K562 (cell line): ENCODE data around the gene KIF21A. TPM values are rescaled to one million over a fixed set of nuclear protein-coding genes. Genes with fewer than 3 reads are reported as not detected.

Source experiments
- ATAC-seq: fragments of 200-7000 bp; cut with Tn5 transposase; 3 replicates; pipeline ENCODE4 v1.9.1; 2020; ENCODE audit warnings: moderate library complexity
- BruUV-seq: library from RNA; stranded (reverse); fragments of 400-500 nt; replicated peaks from 2 replicates; lab custom pipeline; 2021; lab: Mats Ljungman, UMichigan
- CTCF ChIA-PET: fragments of 300-600 bp; formaldehyde crosslinking; extraction: SDS; loops from one replicate; lab custom pipeline; 2021; ENCODE audit warnings: low intra/inter-chr PET ratio; lab: Yijun Ruan, JAX
- POLR2A ChIA-PET: fragments of 300-600, 350-650 bp; sonication (Branson Sonifier 250); formaldehyde crosslinking; extraction: SDS; loops from one replicate; lab custom pipeline; 2021; ENCODE audit warnings: antibody characterized with exemption, inconsistent platforms; lab: Yijun Ruan, JAX
- DNase-seq, 4 experiments: peaks; one replicate each; pipeline versions ENCODE4 v3.0.0 to v3.0.0-alpha.2; 2011 to 2018; ENCODE audit warnings: low spot score in 3 of 4, mixed read lengths in 3 of 4; ENCODE audit errors: extremely low read depth in 1 of 4
- FAIRE-seq: peaks from 2 replicates; lab custom pipeline; 2011; peaks lifted over from hg19 to GRCh38; lab: Jason Lieb, UNC
- H2AFZ ChIP-seq: 2 replicates; pipeline ENCODE4 v1.6.0; 2011; ENCODE audit warnings: low read depth, low read length, control low read depth, inconsistent platforms
- H3K27ac ChIP-seq: fragments of 200-600 bp; 3 replicates; pipeline ENCODE4 v1.8.0; 2011; ENCODE audit warnings: low read depth, mild to moderate bottlenecking, control low read depth, inconsistent platforms, low read length, moderate library complexity, mixed read lengths; ENCODE audit errors: extremely low read depth
- H3K27me3 ChIP-seq, 2 experiments: fragments of 300-600 bp in 1 of 2; 2 replicates in 1 of 2; 3 replicates in 1 of 2; pipeline versions ENCODE4 v1.6.0 to v1.8.0; 2011; ENCODE audit warnings: inconsistent platforms in 2 of 2, low read length in 2 of 2, mild to moderate bottlenecking in 1 of 2, mixed read lengths in 1 of 2, moderate library complexity in 1 of 2; ENCODE audit not compliant: control insufficient read depth in 2 of 2, insufficient read depth in 2 of 2
- H3K36me3 ChIP-seq: fragments of 300-600 bp; 3 replicates; pipeline ENCODE4 v1.8.0; 2011; ENCODE audit warnings: mild to moderate bottlenecking, low read length, inconsistent platforms; ENCODE audit not compliant: control insufficient read depth, insufficient read depth
- H3K4me1 ChIP-seq, 2 experiments: fragments of 200-600 bp in 1 of 2; replicated peaks in 1 of 2; 2 replicates in 1 of 2; 3 replicates in 1 of 2; pipeline versions ENCODE4 v1.5.1 to v1.8.0; 2011; ENCODE audit warnings: inconsistent platforms in 2 of 2, low read length in 2 of 2, mild to moderate bottlenecking in 1 of 2, mixed read lengths in 1 of 2, moderate library complexity in 1 of 2; ENCODE audit not compliant: control insufficient read depth in 2 of 2, insufficient read depth in 2 of 2
- H3K4me2 ChIP-seq: 2 replicates; pipeline ENCODE4 v1.6.1; 2011; ENCODE audit warnings: low read length, control low read depth, inconsistent platforms, mixed read lengths; ENCODE audit not compliant: insufficient read depth
- H3K4me3 ChIP-seq: fragments of 200-600 bp; sonication (generic), shearing (Covaris generic); 2 replicates; pipeline ENCODE4 v1.5.1; 2016; ENCODE audit warnings: control low read depth, inconsistent platforms
- H3K79me2 ChIP-seq: fragments of 200-600 bp; 3 replicates; pipeline ENCODE4 v1.8.0; 2011; ENCODE audit warnings: low read length, inconsistent platforms; ENCODE audit not compliant: control insufficient read depth, insufficient read depth
- H3K9ac ChIP-seq, 2 experiments: 2 replicates each; pipeline versions ENCODE4 v1.6.0 to v1.6.1; 2011; ENCODE audit warnings: low read depth in 2 of 2, low read length in 2 of 2, control low read depth in 1 of 2, inconsistent platforms in 1 of 2, mild to moderate bottlenecking in 1 of 2, mixed read lengths in 1 of 2; ENCODE audit not compliant: insufficient read depth in 1 of 2
- H3K9me1 ChIP-seq: one replicate; pipeline ENCODE4 v1.6.0; 2011; ENCODE audit warnings: inconsistent platforms, mild to moderate bottlenecking, low read length, moderate library complexity; ENCODE audit not compliant: control insufficient read depth, insufficient read depth
- H3K9me3 ChIP-seq: replicated peaks from 2 replicates; pipeline ENCODE4 v1.5.1; 2011; ENCODE audit warnings: low read depth, low read length, inconsistent platforms; ENCODE audit not compliant: control insufficient read depth, insufficient read depth
- H4K20me1 ChIP-seq: replicated peaks from 2 replicates; pipeline ENCODE4 v1.6.1; 2011; ENCODE audit warnings: low read length, inconsistent platforms, mixed read lengths; ENCODE audit not compliant: control insufficient read depth, insufficient read depth
- CBFB ChIP-seq: sonication (generic); formaldehyde crosslinking; IDR thresholded peaks from 2 replicates; pipeline ENCODE4 v1.4.0; 2020; ENCODE audit warnings: mild to moderate bottlenecking, missing genetic modification reagents
- CTBP1 ChIP-seq: fragments of 450-650 bp; IDR thresholded peaks from 2 replicates; pipeline ENCODE4 v1.6.1; 2016; ENCODE audit warnings: borderline replicate concordance
- MCM3 ChIP-seq: fragments of 450-650 bp; IDR thresholded peaks from 2 replicates; pipeline ENCODE4 v1.6.1; 2016
- SUPT5H ChIP-seq: fragments of 450-650 bp; IDR thresholded peaks from 2 replicates; pipeline ENCODE4 v1.6.1; 2016
- ZNF146 ChIP-seq: IDR thresholded peaks from one replicate; pipeline ENCODE4 v1.6.1; 2018; ENCODE audit warnings: missing compliant biosample characterization; ENCODE audit not compliant: unreplicated experiment
- WGBS: fragments of 100-300 bp; shearing (Covaris generic); methylation state at CpG from one replicate; pipeline ENCODE4 v1.1.6; 2016; ENCODE audit warnings: low coverage, mixed read lengths; ENCODE audit not compliant: insufficient coverage; ENCODE audit errors: missing lambda C conversion rate; 5-methylcytosine and 5-hydroxymethylcytosine counted together
- in situ Hi-C: fragments of 300-500 bp; cut with MboI; formaldehyde crosslinking; loops from 4 replicates; pipeline ENCODE4 v1.15.0; 2018; ENCODE audit warnings: inconsistent platforms, mixed read lengths
- intact Hi-C: fragments of 100-400 bp; cut with micrococcal nuclease; formaldehyde crosslinking; loops from 2 replicates; pipeline ENCODE4 v1.14.2; 2022
- polyA plus RNA-seq, 8 experiments: library from polyadenylated mRNA; depleted of rRNA in 4 of 8; stranded (reverse) in 5 of 8; unstranded in 3 of 8; fragments of >200 nt; fragmentation: Nextera tagmentation in 2 of 8; fragmentation: Illumina TruSeq in 1 of 8; extraction: Ambion mirVana in 2 of 8; extraction: Trizol in 1 of 8; gene quantifications; 2 replicates each; pipeline versions ENCODE4 v1.2.1 to v1.2.3, GENCODE V29; 2011 to 2014; ENCODE audit warnings: inconsistent platforms in 1 of 8, missing spikeins in 1 of 8
- total RNA-seq, 7 experiments: library from RNA; depleted of rRNA in 6 of 7; stranded (reverse); fragments of >200 nt in 6 of 7; fragmentation: Illumina TruSeq in 2 of 7; extraction: Trizol in 2 of 7; gene quantifications; 2 replicates each; pipeline versions ENCODE4 v1.2.1 to v1.2.3, GENCODE V29; 2011 to 2021; ENCODE audit warnings: low replicate concordance in 1 of 7
- TF ChIP-seq, protein P1 (sequence below): fragments of 450-650 bp; formaldehyde crosslinking; conservative IDR thresholded peaks from 2 replicates; pipeline ENCODE4 v1.4.0; 2022; ENCODE audit warnings: mild to moderate bottlenecking, missing genetic modification characterization
- TF ChIP-seq, protein P2 (sequence below): fragments of 250-450 bp; sonication (Bioruptor Pico); IDR thresholded peaks from 2 replicates; pipeline ENCODE4 v1.4.0; 2020; ENCODE audit warnings: borderline replicate concordance

The KIF21A gene
- total and polyA plus RNA-seq, 9 of the 15 experiments (the other 6 are each of a cell fraction or from before 2014, with no cell fraction given), result 17.7 to 45.0 (median 30.3) TPM

DNA sequence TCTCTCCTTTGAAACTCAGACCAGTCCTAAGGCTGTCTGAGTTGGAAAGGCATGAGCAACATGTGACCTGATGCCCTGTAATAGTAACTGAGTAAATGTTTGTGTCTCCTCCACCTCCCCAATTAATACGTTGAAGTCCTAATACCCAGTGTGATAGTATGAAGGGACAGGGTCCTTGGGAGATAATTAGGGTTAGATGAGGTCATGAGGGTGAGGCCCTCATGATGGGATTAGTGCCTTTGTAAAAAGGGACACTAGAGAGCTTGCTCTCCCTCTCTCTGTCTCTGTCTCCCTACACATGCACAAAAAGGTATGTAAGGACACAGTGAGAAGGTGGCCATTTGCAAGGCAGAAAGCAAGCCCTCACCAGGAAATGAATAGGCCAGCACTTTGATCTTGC, 18.1 kb upstream of the KIF21A start:
- Histone ChIP-seq H3K9me1 (no peaks in the 10 kb centered on the region), H4K20me1 (no peaks in the 10 kb centered on the region), H3K4me3 (no peak overlapping the region), H3K36me3 (no peaks in the 10 kb centered on the region), H2AFZ (peak overlapping the region; percentile 27; the same call in 1 of the 2 replicates), H3K79me2 (no peaks in the 10 kb centered on the region), H3K9me3 (no peaks in the 10 kb centered on the region), H3K27ac (no peak overlapping the region), H3K4me2 (no peak overlapping the region), H3K4me1 (peaks cover 0 to 7% of the 10 kb centered on the region in 2 experiments; a peak in 3 of 5 replicates), H3K27me3 (no peaks in the 10 kb centered on the region), H3K9ac (no peak overlapping the region)
- in situ Hi-C loops, result no loop called here
- BruUV-seq, result no TSS peak
- ChIA-PET CTCF (no interaction called here), POLR2A (no interaction called here)
- no peak for DNase-seq
- TF ChIP-seq SUPT5H, result no peak
- no peak for TF ChIP-seq MCM3
- no peak for TF ChIP-seq CBFB (CRISPR knock-in tag)
- TF ChIP-seq ZNF146 (CRISPR knock-in tag), result no peak
- TF ChIP-seq, protein P1, sequence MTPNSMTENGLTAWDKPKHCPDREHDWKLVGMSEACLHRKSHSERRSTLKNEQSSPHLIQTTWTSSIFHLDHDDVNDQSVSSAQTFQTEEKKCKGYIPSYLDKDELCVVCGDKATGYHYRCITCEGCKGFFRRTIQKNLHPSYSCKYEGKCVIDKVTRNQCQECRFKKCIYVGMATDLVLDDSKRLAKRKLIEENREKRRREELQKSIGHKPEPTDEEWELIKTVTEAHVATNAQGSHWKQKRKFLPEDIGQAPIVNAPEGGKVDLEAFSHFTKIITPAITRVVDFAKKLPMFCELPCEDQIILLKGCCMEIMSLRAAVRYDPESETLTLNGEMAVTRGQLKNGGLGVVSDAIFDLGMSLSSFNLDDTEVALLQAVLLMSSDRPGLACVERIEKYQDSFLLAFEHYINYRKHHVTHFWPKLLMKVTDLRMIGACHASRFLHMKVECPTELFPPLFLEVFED (CRISPR knock-in tag), result no peak
- TF ChIP-seq CTBP1, result no peak
- TF ChIP-seq, protein P2, sequence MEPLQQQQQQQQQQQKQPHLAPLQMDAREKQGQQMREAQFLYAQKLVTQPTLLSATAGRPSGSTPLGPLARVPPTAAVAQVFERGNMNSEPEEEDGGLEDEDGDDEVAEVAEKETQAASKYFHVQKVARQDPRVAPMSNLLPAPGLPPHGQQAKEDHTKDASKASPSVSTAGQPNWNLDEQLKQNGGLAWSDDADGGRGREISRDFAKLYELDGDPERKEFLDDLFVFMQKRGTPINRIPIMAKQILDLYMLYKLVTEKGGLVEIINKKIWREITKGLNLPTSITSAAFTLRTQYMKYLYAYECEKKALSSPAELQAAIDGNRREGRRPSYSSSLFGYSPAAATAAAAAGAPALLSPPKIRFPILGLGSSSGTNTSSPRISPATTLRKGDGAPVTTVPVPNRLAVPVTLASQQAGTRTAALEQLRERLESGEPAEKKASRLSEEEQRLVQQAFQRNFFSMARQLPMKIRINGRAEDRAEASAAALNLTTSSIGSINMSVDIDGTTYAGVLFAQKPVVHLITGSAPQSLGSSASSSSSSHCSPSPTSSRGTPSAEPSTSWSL, result no peak
- WGBS, result 9% methylated on average over 1 of the region's 1 CpG
- intact Hi-C loops, result no loop called here
- no peak for FAIRE-seq
- ATAC-seq, result no peak
